H9 (cell line): ENCODE data around the gene RPL22. TPM values are rescaled to one million over a fixed set of nuclear protein-coding genes. Genes with fewer than 3 reads are reported as not detected.
A peak's percentile ranks its signal among the peaks of the same experiment; 100 is the strongest.

Experiments
- DNase-seq: peaks from one replicate; pipeline ENCODE4 v3.0.0-alpha.2; 2017
- H2AFZ ChIP-seq: one replicate; pipeline ENCODE4 v1.6.1; 2013; ENCODE audit warnings: mild to moderate bottlenecking, low read length, control low read depth, moderate library complexity
- H2AK5ac ChIP-seq: 2 replicates; pipeline ENCODE4 v1.6.1; 2013; ENCODE audit warnings: low read length, control low read depth, mixed read lengths; ENCODE audit not compliant: insufficient read length
- H2BK120ac ChIP-seq: one replicate; pipeline ENCODE4 v1.6.1; 2013; ENCODE audit warnings: low read depth, mild to moderate bottlenecking, low read length, control low read depth, inconsistent platforms; ENCODE audit not compliant: poor library complexity, severe bottlenecking
- H2BK12ac ChIP-seq: 2 replicates; pipeline ENCODE4 v1.6.1; 2013; ENCODE audit warnings: low read length, control low read depth, mixed read lengths, low read depth; ENCODE audit not compliant: insufficient read length
- H2BK15ac ChIP-seq: 2 replicates; pipeline ENCODE4 v1.6.1; 2013; ENCODE audit warnings: low read depth, low read length, control low read depth
- H2BK20ac ChIP-seq: one replicate; pipeline ENCODE4 v1.6.1; 2013; ENCODE audit warnings: low read depth, mild to moderate bottlenecking, low read length, control low read depth, inconsistent platforms; ENCODE audit not compliant: poor library complexity, severe bottlenecking
- H2BK5ac ChIP-seq: 2 replicates; pipeline ENCODE4 v1.6.1; 2013; ENCODE audit warnings: low read length, control low read depth, mixed read lengths; ENCODE audit not compliant: insufficient read length
- H3K14ac ChIP-seq: 2 replicates; pipeline ENCODE4 v1.6.1; 2013; ENCODE audit warnings: low read length, control low read depth; ENCODE audit not compliant: insufficient read depth
- H3K18ac ChIP-seq: 2 replicates; pipeline ENCODE4 v1.6.1; 2013; ENCODE audit warnings: low read depth, mild to moderate bottlenecking, mixed read lengths, low read length, control low read depth; ENCODE audit not compliant: insufficient read length
- H3K23ac ChIP-seq: 2 replicates; pipeline ENCODE4 v1.6.1; 2013; ENCODE audit warnings: low read length, control low read depth, mixed read lengths, low read depth; ENCODE audit not compliant: insufficient read length
- H3K23me2 ChIP-seq: 2 replicates; pipeline ENCODE4 v1.6.1; 2013; ENCODE audit warnings: low read depth, mild to moderate bottlenecking, mixed read lengths, low read length, control low read depth; ENCODE audit not compliant: insufficient read length, poor library complexity, severe bottlenecking
- H3K27ac ChIP-seq: 2 replicates; pipeline ENCODE4 v1.5.1; 2013; ENCODE audit warnings: low read length, control low read depth, mixed read lengths, low read depth; ENCODE audit not compliant: insufficient read length
- H3K27me3 ChIP-seq: 2 replicates; pipeline ENCODE4 v1.6.1; 2013; ENCODE audit warnings: low read length, control low read depth, inconsistent platforms; ENCODE audit not compliant: insufficient read depth
- H3K4ac ChIP-seq: 2 replicates; pipeline ENCODE4 v1.6.1; 2013; ENCODE audit warnings: low read depth, mild to moderate bottlenecking, control low read depth, inconsistent platforms, low read length, moderate library complexity
- H3K4me1 ChIP-seq: 2 replicates; pipeline ENCODE4 v1.6.1; 2013; ENCODE audit warnings: low read length, control low read depth, inconsistent platforms; ENCODE audit not compliant: insufficient read depth
- H3K4me2 ChIP-seq: 2 replicates; pipeline ENCODE4 v1.6.1; 2013; ENCODE audit warnings: low read length, control low read depth, mixed read lengths; ENCODE audit not compliant: insufficient read length, insufficient read depth
- H3K56ac ChIP-seq: 2 replicates; pipeline ENCODE4 v1.6.1; 2013; ENCODE audit warnings: low read depth, mild to moderate bottlenecking, mixed read lengths, low read length, control low read depth; ENCODE audit not compliant: insufficient read length
- H3K79me1 ChIP-seq: 2 replicates; pipeline ENCODE4 v1.6.1; 2013; ENCODE audit warnings: low read depth, mild to moderate bottlenecking, moderate library complexity, low read length, control low read depth, inconsistent platforms; ENCODE audit not compliant: insufficient read depth, poor library complexity, severe bottlenecking
- H3K79me2 ChIP-seq: 2 replicates; pipeline ENCODE4 v1.6.1; 2013; ENCODE audit warnings: low read length, control low read depth, inconsistent platforms; ENCODE audit not compliant: insufficient read depth
- H3K9ac ChIP-seq: 2 replicates; pipeline ENCODE4 v1.6.1; 2013; ENCODE audit warnings: low read length, control low read depth, mixed read lengths; ENCODE audit not compliant: insufficient read length; ENCODE audit errors: extremely low read depth
- H3K9me3 ChIP-seq: one replicate; pipeline ENCODE4 v1.6.1; 2013; ENCODE audit warnings: low read depth, low read length, inconsistent platforms; ENCODE audit not compliant: control insufficient read depth
- H3T11ph ChIP-seq: one replicate; pipeline ENCODE4 v1.6.1; 2013; ENCODE audit warnings: mild to moderate bottlenecking, low read length, control low read depth, inconsistent platforms
- H4K20me1 ChIP-seq: one replicate; pipeline ENCODE4 v1.6.1; 2013; ENCODE audit not compliant: control insufficient read depth, insufficient read length, insufficient read depth
- H4K5ac ChIP-seq: 2 replicates; pipeline ENCODE4 v1.6.1; 2013; ENCODE audit warnings: low read depth, mild to moderate bottlenecking, mixed read lengths, low read length, control low read depth; ENCODE audit not compliant: insufficient read length
- H4K8ac ChIP-seq: replicated peaks from 2 replicates; pipeline ENCODE4 v1.6.1; 2013; ENCODE audit warnings: low read length, control low read depth, mixed read lengths, low read depth; ENCODE audit not compliant: insufficient read length
- H4K91ac ChIP-seq: 2 replicates; pipeline ENCODE4 v1.6.1; 2013; ENCODE audit warnings: low read depth, mild to moderate bottlenecking, moderate library complexity, mixed read lengths, low read length, control low read depth; ENCODE audit not compliant: insufficient read length
- H3K27ac Mint-ChIP-seq, 3 experiments: 2 replicates in 2 of 3; 3 replicates in 1 of 3; pipeline ENCODE4 v1.8.0; 2020 to 2021; ENCODE audit warnings: mixed read lengths in 3 of 3, mild to moderate bottlenecking in 1 of 3, moderate library complexity in 1 of 3
- H3K27me3 Mint-ChIP-seq: 2 replicates; pipeline ENCODE4 v1.8.0; 2021; ENCODE audit warnings: low read depth, mild to moderate bottlenecking, moderate library complexity, mixed read lengths
- H3K36me3 Mint-ChIP-seq, 3 experiments: 2 replicates in 2 of 3; 3 replicates in 1 of 3; pipeline ENCODE4 v1.8.0; 2020 to 2021; ENCODE audit warnings: low read depth in 3 of 3, mixed read lengths in 3 of 3; ENCODE audit not compliant: insufficient read depth in 1 of 3
- H3K4me1 Mint-ChIP-seq, 2 experiments: 2 replicates each; pipeline ENCODE4 v1.8.0; 2020; ENCODE audit warnings: mixed read lengths in 2 of 2
- H3K4me3 Mint-ChIP-seq, 2 experiments: 2 replicates in 1 of 2; 3 replicates in 1 of 2; pipeline ENCODE4 v1.8.0; 2020 to 2021; ENCODE audit warnings: mild to moderate bottlenecking in 2 of 2, mixed read lengths in 2 of 2, moderate library complexity in 1 of 2
- H3K9me3 Mint-ChIP-seq, 2 experiments: 2 replicates in 1 of 2; 3 replicates in 1 of 2; pipeline ENCODE4 v1.8.0; 2020; ENCODE audit warnings: mild to moderate bottlenecking in 2 of 2, mixed read lengths in 2 of 2, moderate library complexity in 1 of 2
- CTCF ChIP-seq: fragments of 200-600 bp; sonication (generic); conservative IDR thresholded peaks from 3 replicates; pipeline ENCODE4 v1.8.0; 2021; ENCODE audit warnings: antibody characterized with exemption, mild to moderate bottlenecking
- WGBS: extraction: QIAGEN DNeasy Blood & Tissue Kit; methylation state at CpG from one replicate; pipeline ENCODE4 v1.1.7; 2013; ENCODE audit warnings: missing lambda C conversion rate, low lambda C conversion rate, mixed read lengths; ENCODE audit not compliant: insufficient read length; ENCODE audit errors: extremely low coverage; 5-methylcytosine and 5-hydroxymethylcytosine counted together
- total RNA-seq: library from RNA; stranded (reverse); gene quantifications from 2 replicates; pipeline ENCODE4 v1.2.1, GENCODE V29; 2021

Gene RPL22
- total RNA-seq, 1 experiment from 2014 or later: 582 TPM

GRCh38 chr1:6239213-6239752 lies 39.9 kb upstream of the RPL22 start:
- Histone ChIP-seq H3K79me1 (peaks cover 6% of the 10 kb centered on the region), H3K9ac (peak overlapping the region; percentile 21), H2AK5ac (no peak overlapping the region), H3K23me2 (peaks cover 27% of the 10 kb centered on the region), H3K4me1 (peaks cover 5% of the 10 kb centered on the region; the same call in 1 of the 2 replicates), H3K18ac (peak overlapping the region; percentile 29), H3K23ac (no peak overlapping the region), H4K5ac (no peak overlapping the region), H3K79me2 (peaks cover 6% of the 10 kb centered on the region; the same call in 1 of the 2 replicates), H3K27me3 (no peaks in the 10 kb centered on the region; the same call in 1 of the 2 replicates), H3K4ac (no peak overlapping the region), H2BK5ac (no peak overlapping the region), H3T11ph (no peak overlapping the region), H3K56ac (no peak overlapping the region), H2AFZ (no peak overlapping the region), H3K27ac (peak overlapping the region; percentile 82), H4K8ac (no peak overlapping the region), H2BK120ac (no peak overlapping the region), H2BK15ac (no peak overlapping the region), H2BK12ac (no peak overlapping the region), H3K14ac (no peak overlapping the region), H4K20me1 (no peaks in the 10 kb centered on the region), H3K4me2 (peak overlapping the region; percentile 43), H4K91ac (no peak overlapping the region), H3K9me3 (no peaks in the 10 kb centered on the region), H2BK20ac (no peak overlapping the region)
- DNase-seq: peak; percentile 88
- H3K27ac Mint-ChIP-seq: peak overlapping the region; percentile 98 to 99 (median 99)
- H3K9me3 Mint-ChIP-seq: no peaks in the 10 kb centered on the region; a peak in 2 of 5 replicates
- peaks cover 0 to 2% (median 1%) of the 10 kb centered on the region in 3 experiments; a peak in 5 of 7 replicates for H3K36me3 Mint-ChIP-seq
- TF ChIP-seq CTCF: no peak
- peaks cover 51 to 62% of the 10 kb centered on the region in 2 experiments for H3K4me1 Mint-ChIP-seq
- WGBS: no CpG with 5 or more reads among the region's 7 CpGs
- H3K27me3 Mint-ChIP-seq: peaks cover 9% of the 10 kb centered on the region
- peak overlapping the region; percentile 47 to 74 for H3K4me3 Mint-ChIP-seq
